NCI-H82 treated with DMSO at 0.1 percent for 48 hours (cell line): ENCODE measurements around the gene PXMP2.
"Not testable (repeated sequence)": the region's sequence is repeated elsewhere in the genome, so short reads cannot be mapped to it uniquely, and the experiment has no call there.

ENCODE experiments used
- DNase-seq: peaks from one replicate; lab custom pipeline; 2025; ENCODE audit not compliant: unreplicated experiment; lab: John Stamatoyannopoulos, UW

The PXMP2 gene

GRCh38 chr12:132747395-132747794 is 60.0 kb downstream of the PXMP2 start:
- DNase-seq = no peak

- no peak for DNase-seq
These were observed 60.5 kb downstream of the PXMP2 start for GRCh38 chr12:132747896-132748295.

DNA sequence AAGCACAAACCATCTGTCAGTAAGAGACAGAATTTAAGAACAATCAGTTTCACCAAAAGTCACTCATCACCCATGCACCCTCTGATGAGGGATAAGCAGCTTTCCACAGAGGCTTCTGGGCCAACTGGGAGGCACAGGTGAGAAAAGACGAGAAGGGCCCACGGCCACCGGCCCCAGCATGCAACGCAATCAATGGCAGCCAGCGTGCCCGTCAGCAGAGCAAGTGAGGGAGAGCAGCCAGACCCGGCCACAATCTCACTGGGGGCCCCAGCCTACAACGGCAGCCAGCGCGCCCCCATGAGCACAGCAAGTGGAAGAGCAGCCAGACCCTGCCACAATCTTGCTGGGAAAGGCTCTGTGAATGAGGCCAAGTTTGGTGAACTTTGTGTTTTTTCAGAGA is 60.9 kb downstream of the PXMP2 start:
- no peak for DNase-seq

DNA sequence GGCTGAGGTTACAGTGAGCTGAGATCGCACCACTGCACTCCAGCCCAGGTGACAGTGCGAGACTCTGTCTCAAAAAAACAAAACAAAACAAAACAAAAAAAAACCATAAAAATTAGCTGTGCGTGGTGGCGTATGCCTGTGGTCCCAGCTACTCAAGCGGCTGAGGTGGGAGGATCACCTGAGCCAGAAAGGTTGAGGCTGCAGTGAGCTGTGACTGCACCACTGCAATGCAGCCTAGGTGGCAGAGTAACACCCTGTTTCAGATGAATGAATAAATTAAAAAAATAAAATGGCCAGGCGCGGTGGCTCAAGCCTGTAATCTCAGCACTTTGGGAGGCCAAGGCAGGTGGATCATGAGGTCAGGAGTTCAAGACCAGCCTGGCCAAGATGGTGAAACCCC is 66.3 kb downstream of the PXMP2 start:
- not testable (repeated sequence) for DNase-seq

- no peak for DNase-seq
These were observed 67.0 kb downstream of the PXMP2 start for GRCh38 chr12:132754160-132754932.
